ENCODE data around the gene OPN4. TPM values are rescaled to one million over a fixed set of nuclear protein-coding genes. Genes with fewer than 3 reads are reported as not detected.

The OPN4 gene
- total and polyA plus RNA-seq, 2 of the 8 experiments (the other 6 are each of a cell fraction or from before 2014, with no cell fraction given) = not detected

DNA sequence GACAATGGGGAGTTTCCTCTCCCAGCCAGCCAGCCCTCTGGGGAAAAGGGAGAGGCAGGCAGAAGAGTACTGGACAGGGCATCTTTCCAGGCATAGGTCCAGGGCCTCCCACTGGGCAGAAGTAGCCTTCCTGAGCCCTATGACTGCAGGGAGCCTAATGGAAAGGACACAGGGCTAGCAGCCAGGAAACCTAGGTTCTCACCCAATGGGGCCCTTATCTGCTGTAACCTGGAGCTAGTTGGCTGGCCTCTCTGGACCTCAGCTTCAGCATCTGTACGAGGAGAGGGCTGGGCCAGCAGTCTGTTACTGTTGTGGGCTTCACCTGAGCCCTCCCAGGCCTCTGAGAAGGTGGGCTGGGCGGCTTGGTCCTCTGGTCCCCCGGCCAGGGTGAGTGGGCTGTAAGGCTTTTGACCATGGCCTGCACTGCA is 36.3 kb downstream of the OPN4 start (continued):
- TF ChIP-seq, protein P1, sequence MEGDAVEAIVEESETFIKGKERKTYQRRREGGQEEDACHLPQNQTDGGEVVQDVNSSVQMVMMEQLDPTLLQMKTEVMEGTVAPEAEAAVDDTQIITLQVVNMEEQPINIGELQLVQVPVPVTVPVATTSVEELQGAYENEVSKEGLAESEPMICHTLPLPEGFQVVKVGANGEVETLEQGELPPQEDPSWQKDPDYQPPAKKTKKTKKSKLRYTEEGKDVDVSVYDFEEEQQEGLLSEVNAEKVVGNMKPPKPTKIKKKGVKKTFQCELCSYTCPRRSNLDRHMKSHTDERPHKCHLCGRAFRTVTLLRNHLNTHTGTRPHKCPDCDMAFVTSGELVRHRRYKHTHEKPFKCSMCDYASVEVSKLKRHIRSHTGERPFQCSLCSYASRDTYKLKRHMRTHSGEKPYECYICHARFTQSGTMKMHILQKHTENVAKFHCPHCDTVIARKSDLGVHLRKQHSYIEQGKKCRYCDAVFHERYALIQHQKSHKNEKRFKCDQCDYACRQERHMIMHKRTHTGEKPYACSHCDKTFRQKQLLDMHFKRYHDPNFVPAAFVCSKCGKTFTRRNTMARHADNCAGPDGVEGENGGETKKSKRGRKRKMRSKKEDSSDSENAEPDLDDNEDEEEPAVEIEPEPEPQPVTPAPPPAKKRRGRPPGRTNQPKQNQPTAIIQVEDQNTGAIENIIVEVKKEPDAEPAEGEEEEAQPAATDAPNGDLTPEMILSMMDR (IDR thresholded peaks at IDR 0.05; ENCODE audit: control extremely low read depth in 1 of 3, insufficient read depth in 1 of 3, low read depth in 1 of 3, low read length in 3 of 3) = no peak
- TF ChIP-seq, protein P2, sequence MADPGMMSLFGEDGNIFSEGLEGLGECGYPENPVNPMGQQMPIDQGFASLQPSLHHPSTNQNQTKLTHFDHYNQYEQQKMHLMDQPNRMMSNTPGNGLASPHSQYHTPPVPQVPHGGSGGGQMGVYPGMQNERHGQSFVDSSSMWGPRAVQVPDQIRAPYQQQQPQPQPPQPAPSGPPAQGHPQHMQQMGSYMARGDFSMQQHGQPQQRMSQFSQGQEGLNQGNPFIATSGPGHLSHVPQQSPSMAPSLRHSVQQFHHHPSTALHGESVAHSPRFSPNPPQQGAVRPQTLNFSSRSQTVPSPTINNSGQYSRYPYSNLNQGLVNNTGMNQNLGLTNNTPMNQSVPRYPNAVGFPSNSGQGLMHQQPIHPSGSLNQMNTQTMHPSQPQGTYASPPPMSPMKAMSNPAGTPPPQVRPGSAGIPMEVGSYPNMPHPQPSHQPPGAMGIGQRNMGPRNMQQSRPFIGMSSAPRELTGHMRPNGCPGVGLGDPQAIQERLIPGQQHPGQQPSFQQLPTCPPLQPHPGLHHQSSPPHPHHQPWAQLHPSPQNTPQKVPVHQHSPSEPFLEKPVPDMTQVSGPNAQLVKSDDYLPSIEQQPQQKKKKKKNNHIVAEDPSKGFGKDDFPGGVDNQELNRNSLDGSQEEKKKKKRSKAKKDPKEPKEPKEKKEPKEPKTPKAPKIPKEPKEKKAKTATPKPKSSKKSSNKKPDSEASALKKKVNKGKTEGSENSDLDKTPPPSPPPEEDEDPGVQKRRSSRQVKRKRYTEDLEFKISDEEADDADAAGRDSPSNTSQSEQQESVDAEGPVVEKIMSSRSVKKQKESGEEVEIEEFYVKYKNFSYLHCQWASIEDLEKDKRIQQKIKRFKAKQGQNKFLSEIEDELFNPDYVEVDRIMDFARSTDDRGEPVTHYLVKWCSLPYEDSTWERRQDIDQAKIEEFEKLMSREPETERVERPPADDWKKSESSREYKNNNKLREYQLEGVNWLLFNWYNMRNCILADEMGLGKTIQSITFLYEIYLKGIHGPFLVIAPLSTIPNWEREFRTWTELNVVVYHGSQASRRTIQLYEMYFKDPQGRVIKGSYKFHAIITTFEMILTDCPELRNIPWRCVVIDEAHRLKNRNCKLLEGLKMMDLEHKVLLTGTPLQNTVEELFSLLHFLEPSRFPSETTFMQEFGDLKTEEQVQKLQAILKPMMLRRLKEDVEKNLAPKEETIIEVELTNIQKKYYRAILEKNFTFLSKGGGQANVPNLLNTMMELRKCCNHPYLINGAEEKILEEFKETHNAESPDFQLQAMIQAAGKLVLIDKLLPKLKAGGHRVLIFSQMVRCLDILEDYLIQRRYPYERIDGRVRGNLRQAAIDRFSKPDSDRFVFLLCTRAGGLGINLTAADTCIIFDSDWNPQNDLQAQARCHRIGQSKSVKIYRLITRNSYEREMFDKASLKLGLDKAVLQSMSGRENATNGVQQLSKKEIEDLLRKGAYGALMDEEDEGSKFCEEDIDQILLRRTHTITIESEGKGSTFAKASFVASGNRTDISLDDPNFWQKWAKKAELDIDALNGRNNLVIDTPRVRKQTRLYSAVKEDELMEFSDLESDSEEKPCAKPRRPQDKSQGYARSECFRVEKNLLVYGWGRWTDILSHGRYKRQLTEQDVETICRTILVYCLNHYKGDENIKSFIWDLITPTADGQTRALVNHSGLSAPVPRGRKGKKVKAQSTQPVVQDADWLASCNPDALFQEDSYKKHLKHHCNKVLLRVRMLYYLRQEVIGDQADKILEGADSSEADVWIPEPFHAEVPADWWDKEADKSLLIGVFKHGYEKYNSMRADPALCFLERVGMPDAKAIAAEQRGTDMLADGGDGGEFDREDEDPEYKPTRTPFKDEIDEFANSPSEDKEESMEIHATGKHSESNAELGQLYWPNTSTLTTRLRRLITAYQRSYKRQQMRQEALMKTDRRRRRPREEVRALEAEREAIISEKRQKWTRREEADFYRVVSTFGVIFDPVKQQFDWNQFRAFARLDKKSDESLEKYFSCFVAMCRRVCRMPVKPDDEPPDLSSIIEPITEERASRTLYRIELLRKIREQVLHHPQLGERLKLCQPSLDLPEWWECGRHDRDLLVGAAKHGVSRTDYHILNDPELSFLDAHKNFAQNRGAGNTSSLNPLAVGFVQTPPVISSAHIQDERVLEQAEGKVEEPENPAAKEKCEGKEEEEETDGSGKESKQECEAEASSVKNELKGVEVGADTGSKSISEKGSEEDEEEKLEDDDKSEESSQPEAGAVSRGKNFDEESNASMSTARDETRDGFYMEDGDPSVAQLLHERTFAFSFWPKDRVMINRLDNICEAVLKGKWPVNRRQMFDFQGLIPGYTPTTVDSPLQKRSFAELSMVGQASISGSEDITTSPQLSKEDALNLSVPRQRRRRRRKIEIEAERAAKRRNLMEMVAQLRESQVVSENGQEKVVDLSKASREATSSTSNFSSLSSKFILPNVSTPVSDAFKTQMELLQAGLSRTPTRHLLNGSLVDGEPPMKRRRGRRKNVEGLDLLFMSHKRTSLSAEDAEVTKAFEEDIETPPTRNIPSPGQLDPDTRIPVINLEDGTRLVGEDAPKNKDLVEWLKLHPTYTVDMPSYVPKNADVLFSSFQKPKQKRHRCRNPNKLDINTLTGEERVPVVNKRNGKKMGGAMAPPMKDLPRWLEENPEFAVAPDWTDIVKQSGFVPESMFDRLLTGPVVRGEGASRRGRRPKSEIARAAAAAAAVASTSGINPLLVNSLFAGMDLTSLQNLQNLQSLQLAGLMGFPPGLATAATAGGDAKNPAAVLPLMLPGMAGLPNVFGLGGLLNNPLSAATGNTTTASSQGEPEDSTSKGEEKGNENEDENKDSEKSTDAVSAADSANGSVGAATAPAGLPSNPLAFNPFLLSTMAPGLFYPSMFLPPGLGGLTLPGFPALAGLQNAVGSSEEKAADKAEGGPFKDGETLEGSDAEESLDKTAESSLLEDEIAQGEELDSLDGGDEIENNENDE (IDR thresholded peaks at IDR 0.05; ENCODE audit: insufficient replicate concordance, low read length) = no peak
- TF ChIP-seq TCF12 (IDR thresholded peaks at IDR 0.05; ENCODE audit: low read depth, low read length) (no peak), TAF1 (IDR thresholded peaks at IDR 0.05; ENCODE audit: low read depth, low read length) (no peak), RFX5 (IDR thresholded peaks at IDR 0.05; ENCODE audit: borderline replicate concordance, low read depth, low read length) (no peak), SP4 (IDR thresholded peaks at IDR 0.05; ENCODE audit: low read length) (no peak)

All from H1 (cell line).